ENCODE measurements around the gene IL9R.
"Not testable (repeated sequence)": the region's sequence is repeated elsewhere in the genome, so short reads cannot be mapped to it uniquely, and the experiment has no call there.

Gene IL9R

DNA sequence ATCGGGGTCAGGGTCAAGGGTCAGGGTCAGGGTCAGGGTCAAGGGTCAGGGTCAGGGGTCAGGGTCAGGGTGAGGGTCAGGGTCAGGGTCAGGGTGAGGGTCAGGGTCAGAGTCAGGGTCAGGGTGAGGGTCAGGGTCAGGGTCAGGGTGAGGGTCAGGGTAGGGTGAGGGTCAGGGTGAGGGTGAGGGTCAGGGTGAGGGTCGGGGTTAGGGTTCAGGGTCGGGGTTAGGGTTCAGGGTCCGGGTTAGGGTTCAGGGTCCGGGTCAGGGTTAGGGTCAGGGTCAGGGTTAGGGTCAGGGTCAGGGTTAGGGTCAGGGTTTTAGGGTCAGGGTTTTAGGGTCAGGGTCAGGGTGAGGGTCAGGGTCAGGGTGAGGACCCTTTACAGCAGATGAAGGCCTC, 22.4 kb downstream of the IL9R start:
- not testable (repeated sequence) for H4K20me1 ChIP-seq (ENCODE audit: insufficient read depth, low read length); H2AFZ ChIP-seq (ENCODE audit: low read length); H3K27me3 ChIP-seq (ENCODE audit: insufficient read depth, low read length); H3K4me3 ChIP-seq (ENCODE audit: low read depth, low read length, poor library complexity, severe bottlenecking); H3F3A ChIP-seq (ENCODE audit: insufficient read depth, low read length); H3K9ac ChIP-seq (ENCODE audit: low read length); H3K36me3 ChIP-seq (ENCODE audit: insufficient read depth, low read length); H3K9me3 ChIP-seq (ENCODE audit: low read length); H3K9me2 ChIP-seq (ENCODE audit: low read depth, low read length); H3K4me1 ChIP-seq (ENCODE audit: insufficient read depth, low read length, severe bottlenecking); H3K4me2 ChIP-seq (ENCODE audit: low read length); H3K27ac ChIP-seq (ENCODE audit: low read depth, low read length, poor library complexity, severe bottlenecking); H3K79me2 ChIP-seq (ENCODE audit: insufficient read depth, low read length)

DNA sequence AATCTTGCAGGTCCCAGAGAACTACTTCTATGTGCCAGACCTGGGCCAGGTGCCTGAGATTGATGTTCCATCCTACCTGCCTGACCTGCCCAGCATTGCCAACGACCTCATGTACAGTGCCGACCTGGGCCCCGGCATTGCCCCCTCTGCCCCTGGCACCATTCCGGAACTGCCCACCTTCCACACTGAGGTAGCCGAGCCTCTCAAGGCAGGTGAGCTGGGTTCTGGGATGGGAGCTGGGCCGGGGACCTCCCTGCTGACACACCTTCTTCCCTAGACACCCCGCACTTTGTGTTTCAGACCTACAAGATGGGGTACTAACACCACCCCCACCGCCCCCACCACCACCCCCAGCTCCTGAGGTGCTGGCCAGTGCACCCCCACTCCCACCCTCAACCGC, 25.5 kb downstream of the IL9R start:
- H3K36me3 ChIP-seq (ENCODE audit: insufficient read depth, low read length); H3K27ac ChIP-seq (ENCODE audit: low read depth, low read length, poor library complexity, severe bottlenecking); H3K9me3 ChIP-seq (ENCODE audit: low read length); H3K9ac ChIP-seq (ENCODE audit: low read length); H3K79me2 ChIP-seq (ENCODE audit: insufficient read depth, low read length); H3K4me2 ChIP-seq (ENCODE audit: low read length); H3K9me2 ChIP-seq (ENCODE audit: low read depth, low read length); H3K27me3 ChIP-seq (ENCODE audit: insufficient read depth, low read length); H2AFZ ChIP-seq (ENCODE audit: low read length); H3F3A ChIP-seq (ENCODE audit: insufficient read depth, low read length); H3K4me1 ChIP-seq (ENCODE audit: insufficient read depth, low read length, severe bottlenecking); H4K20me1 ChIP-seq (ENCODE audit: insufficient read depth, low read length); H3K4me3 ChIP-seq (ENCODE audit: low read depth, low read length, poor library complexity, severe bottlenecking): not testable (repeated sequence)

DNA sequence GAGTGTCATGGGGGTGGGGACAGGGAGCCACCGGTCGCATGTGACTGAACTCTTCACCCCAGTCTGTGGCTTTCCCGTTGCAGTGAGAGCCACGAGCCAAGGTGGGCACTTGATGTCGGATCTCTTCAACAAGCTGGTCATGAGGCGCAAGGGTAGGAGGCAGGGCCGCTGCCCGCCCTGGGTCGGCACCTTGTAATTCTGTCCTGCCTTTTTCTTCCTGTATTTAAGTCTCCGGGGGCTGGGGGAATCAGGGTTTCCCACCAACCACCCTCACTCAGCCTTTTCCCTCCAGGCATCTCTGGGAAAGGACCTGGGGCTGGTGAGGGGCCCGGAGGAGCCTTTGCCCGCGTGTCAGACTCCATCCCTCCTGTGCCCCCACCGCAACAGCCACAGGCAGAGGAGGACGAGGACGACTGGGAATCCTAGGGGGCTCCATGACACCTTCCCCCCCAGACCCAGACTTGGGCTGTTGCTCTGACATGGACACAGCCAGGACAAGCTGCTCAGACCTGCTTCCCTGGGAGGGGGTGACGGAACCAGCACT, 27.5 kb downstream of the IL9R start:
- H2AFZ ChIP-seq (ENCODE audit: low read length); H3K36me3 ChIP-seq (ENCODE audit: insufficient read depth, low read length); H3K4me1 ChIP-seq (ENCODE audit: insufficient read depth, low read length, severe bottlenecking); H3K27me3 ChIP-seq (ENCODE audit: insufficient read depth, low read length); H3K27ac ChIP-seq (ENCODE audit: low read depth, low read length, poor library complexity, severe bottlenecking); H3K9me3 ChIP-seq (ENCODE audit: low read length); H3K4me3 ChIP-seq (ENCODE audit: low read depth, low read length, poor library complexity, severe bottlenecking); H3K79me2 ChIP-seq (ENCODE audit: insufficient read depth, low read length); H3K4me2 ChIP-seq (ENCODE audit: low read length); H3F3A ChIP-seq (ENCODE audit: insufficient read depth, low read length); H4K20me1 ChIP-seq (ENCODE audit: insufficient read depth, low read length); H3K9me2 ChIP-seq (ENCODE audit: low read depth, low read length); H3K9ac ChIP-seq (ENCODE audit: low read length): not testable (repeated sequence)

- H3K4me1 ChIP-seq (ENCODE audit: insufficient read depth, low read length, severe bottlenecking); H3F3A ChIP-seq (ENCODE audit: insufficient read depth, low read length); H3K27me3 ChIP-seq (ENCODE audit: insufficient read depth, low read length); H2AFZ ChIP-seq (ENCODE audit: low read length); H3K9ac ChIP-seq (ENCODE audit: low read length); H3K9me2 ChIP-seq (ENCODE audit: low read depth, low read length); H3K36me3 ChIP-seq (ENCODE audit: insufficient read depth, low read length); H4K20me1 ChIP-seq (ENCODE audit: insufficient read depth, low read length); H3K27ac ChIP-seq (ENCODE audit: low read depth, low read length, poor library complexity, severe bottlenecking); H3K4me2 ChIP-seq (ENCODE audit: low read length); H3K79me2 ChIP-seq (ENCODE audit: insufficient read depth, low read length); H3K9me3 ChIP-seq (ENCODE audit: low read length); H3K4me3 ChIP-seq (ENCODE audit: low read depth, low read length, poor library complexity, severe bottlenecking): not testable (repeated sequence)
These were observed 31.2 kb downstream of the IL9R start for GRCh38 chrX:156028653-156029237.

GRCh38 chrX:156029296-156029695, 31.8 kb downstream of the IL9R start:
- not testable (repeated sequence) for H3K9ac ChIP-seq (ENCODE audit: low read length); H4K20me1 ChIP-seq (ENCODE audit: insufficient read depth, low read length); H3F3A ChIP-seq (ENCODE audit: insufficient read depth, low read length); H3K27me3 ChIP-seq (ENCODE audit: insufficient read depth, low read length); H3K4me1 ChIP-seq (ENCODE audit: insufficient read depth, low read length, severe bottlenecking); H3K79me2 ChIP-seq (ENCODE audit: insufficient read depth, low read length); H2AFZ ChIP-seq (ENCODE audit: low read length); H3K27ac ChIP-seq (ENCODE audit: low read depth, low read length, poor library complexity, severe bottlenecking); H3K9me2 ChIP-seq (ENCODE audit: low read depth, low read length); H3K4me3 ChIP-seq (ENCODE audit: low read depth, low read length, poor library complexity, severe bottlenecking); H3K4me2 ChIP-seq (ENCODE audit: low read length); H3K36me3 ChIP-seq (ENCODE audit: insufficient read depth, low read length); H3K9me3 ChIP-seq (ENCODE audit: low read length)

- H3K4me1 ChIP-seq (ENCODE audit: insufficient read depth, low read length, severe bottlenecking); H3K27me3 ChIP-seq (ENCODE audit: insufficient read depth, low read length); H4K20me1 ChIP-seq (ENCODE audit: insufficient read depth, low read length); H3K4me3 ChIP-seq (ENCODE audit: low read depth, low read length, poor library complexity, severe bottlenecking); H3K9ac ChIP-seq (ENCODE audit: low read length); H3K9me3 ChIP-seq (ENCODE audit: low read length); H3K79me2 ChIP-seq (ENCODE audit: insufficient read depth, low read length); H3K4me2 ChIP-seq (ENCODE audit: low read length); H3K27ac ChIP-seq (ENCODE audit: low read depth, low read length, poor library complexity, severe bottlenecking); H2AFZ ChIP-seq (ENCODE audit: low read length); H3K36me3 ChIP-seq (ENCODE audit: insufficient read depth, low read length); H3F3A ChIP-seq (ENCODE audit: insufficient read depth, low read length); H3K9me2 ChIP-seq (ENCODE audit: low read depth, low read length): not testable (repeated sequence)
These were observed 32.4 kb downstream of the IL9R start for GRCh38 chrX:156029707-156030442.

DNA sequence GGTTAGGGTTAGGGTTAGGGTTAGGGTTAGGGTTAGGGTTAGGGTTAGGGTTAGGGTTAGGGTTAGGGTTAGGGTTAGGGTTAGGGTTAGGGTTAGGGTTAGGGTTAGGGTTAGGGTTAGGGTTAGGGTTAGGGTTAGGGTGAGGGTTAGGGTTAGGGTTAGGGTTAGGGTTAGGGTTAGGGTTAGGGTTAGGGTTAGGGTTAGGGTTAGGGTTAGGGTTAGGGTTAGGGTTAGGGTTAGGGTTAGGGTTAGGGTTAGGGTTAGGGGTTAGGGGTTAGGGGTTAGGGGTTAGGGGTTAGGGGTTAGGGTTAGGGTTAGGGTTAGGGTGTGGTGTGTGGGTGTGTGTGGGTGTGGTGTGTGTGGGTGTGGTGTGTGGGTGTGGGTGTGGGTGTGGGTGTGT, 33.0 kb downstream of the IL9R start:
- H3K9ac ChIP-seq (ENCODE audit: low read length); H3K4me1 ChIP-seq (ENCODE audit: insufficient read depth, low read length, severe bottlenecking); H3K79me2 ChIP-seq (ENCODE audit: insufficient read depth, low read length); H3K27me3 ChIP-seq (ENCODE audit: insufficient read depth, low read length); H3K4me2 ChIP-seq (ENCODE audit: low read length); H3K4me3 ChIP-seq (ENCODE audit: low read depth, low read length, poor library complexity, severe bottlenecking); H2AFZ ChIP-seq (ENCODE audit: low read length); H3K27ac ChIP-seq (ENCODE audit: low read depth, low read length, poor library complexity, severe bottlenecking); H3K36me3 ChIP-seq (ENCODE audit: insufficient read depth, low read length); H3F3A ChIP-seq (ENCODE audit: insufficient read depth, low read length); H4K20me1 ChIP-seq (ENCODE audit: insufficient read depth, low read length); H3K9me2 ChIP-seq (ENCODE audit: low read depth, low read length); H3K9me3 ChIP-seq (ENCODE audit: low read length): not testable (repeated sequence)

Data from OCI-LY1 (cell line).